Large intestine (tissue), 3 donors: ENCODE data around the gene TBCEL. TPM values are rescaled to one million over a fixed set of nuclear protein-coding genes. Genes with fewer than 3 reads are reported as not detected.
"Not testable (repeated sequence)": the region's sequence is repeated elsewhere in the genome, so short reads cannot be mapped to it uniquely, and the experiment has no call there.

Experiments used
- DNase-seq, 2 donors: peaks; one replicate each; pipeline versions ENCODE4 v3.0.0 to v3.0.0-alpha.2; 2013
- H3K27ac ChIP-seq: one replicate; pipeline ENCODE4 v1.5.1; 2013; ENCODE audit warnings: low read length
- H3K27me3 ChIP-seq: 2 replicates; pipeline ENCODE4 v1.6.1; 2013; ENCODE audit warnings: low read length; ENCODE audit not compliant: control insufficient read depth, insufficient read depth
- H3K36me3 ChIP-seq: 2 replicates; pipeline ENCODE4 v1.6.1; 2013; ENCODE audit warnings: low read length; ENCODE audit not compliant: control insufficient read depth, insufficient read depth
- H3K4me1 ChIP-seq: one replicate; pipeline ENCODE4 v1.6.1; 2013; ENCODE audit warnings: low read length; ENCODE audit not compliant: control insufficient read depth, insufficient read depth
- H3K4me3 ChIP-seq: one replicate; pipeline ENCODE4 v1.5.1; 2013; ENCODE audit warnings: low read length
- H3K9me3 ChIP-seq: one replicate; pipeline ENCODE4 v1.6.1; 2013; ENCODE audit warnings: mild to moderate bottlenecking, low read depth, low read length, moderate library complexity; ENCODE audit not compliant: control insufficient read depth
- WGBS: methylation state at CpG from one replicate; pipeline ENCODE4 v1.1.5; 2013; ENCODE audit warnings: low lambda C conversion rate; ENCODE audit not compliant: insufficient coverage; 5-methylcytosine and 5-hydroxymethylcytosine counted together
- polyA plus RNA-seq: library from polyadenylated mRNA; unstranded; fragments of 120-200 nt; gene quantifications from one replicate; pipeline ENCODE4 v1.2.1, GENCODE V29; 2013

Gene TBCEL
- polyA plus RNA-seq, 1 donor, result 15.4 TPM

DNA sequence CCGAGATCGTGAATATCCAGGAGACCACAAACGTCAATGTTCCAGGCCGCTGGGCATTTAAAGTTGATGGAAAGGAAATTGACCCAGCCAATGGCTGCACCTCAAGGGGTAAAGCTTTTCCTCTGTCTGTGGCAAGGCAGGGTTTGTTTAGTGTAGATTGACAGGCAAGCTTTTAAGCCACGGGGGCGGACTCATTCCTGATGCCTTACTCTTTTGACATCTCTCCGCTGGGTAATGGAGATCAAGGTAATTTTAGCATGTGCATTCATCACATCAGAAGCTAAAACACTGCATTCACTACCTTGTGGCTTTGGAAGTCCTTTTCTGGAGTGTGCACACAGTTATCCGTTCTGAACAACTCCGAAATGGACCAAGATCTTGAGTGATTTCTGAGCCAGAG lies 89.7 kb downstream of the TBCEL start:
- no peaks in the 10 kb centered on the region for H3K36me3 ChIP-seq
- DNase-seq, result no peak
- WGBS, result 100% methylated on average over 2 of the region's 9 CpGs

DNA sequence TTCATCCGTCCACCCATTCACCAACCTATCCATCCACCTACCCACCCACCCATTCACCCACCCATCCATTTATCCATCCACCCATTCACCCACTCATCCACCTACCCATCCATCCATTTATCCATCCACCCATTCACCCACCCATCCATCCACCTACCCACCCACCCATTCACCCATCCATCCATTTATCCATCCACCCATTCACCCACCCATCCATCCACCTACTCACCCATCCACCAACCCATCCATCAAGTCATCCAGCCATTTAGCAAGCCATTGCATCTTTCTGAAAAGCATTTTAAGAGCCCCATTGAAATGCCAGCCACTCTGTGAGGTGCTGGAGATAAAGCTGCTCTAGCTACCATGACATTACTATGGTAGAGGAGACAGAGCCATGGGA lies 91.1 kb downstream of the TBCEL start:
- DNase-seq, H3K9me3 ChIP-seq, H3K36me3 ChIP-seq, H3K27ac ChIP-seq, H3K27me3 ChIP-seq, H3K4me1 ChIP-seq, H3K4me3 ChIP-seq: not testable (repeated sequence)
- WGBS, result no CpG with 5 or more reads among the region's 1 CpG

More for the DNA sequence above, 89.7 kb downstream of the TBCEL start:
- Histone ChIP-seq H3K4me1 (no peaks in the 10 kb centered on the region), H3K4me3 (no peak overlapping the region), H3K9me3 (no peaks in the 10 kb centered on the region), H3K27ac (no peak overlapping the region), H3K27me3 (peaks cover 3% of the 10 kb centered on the region)

DNA sequence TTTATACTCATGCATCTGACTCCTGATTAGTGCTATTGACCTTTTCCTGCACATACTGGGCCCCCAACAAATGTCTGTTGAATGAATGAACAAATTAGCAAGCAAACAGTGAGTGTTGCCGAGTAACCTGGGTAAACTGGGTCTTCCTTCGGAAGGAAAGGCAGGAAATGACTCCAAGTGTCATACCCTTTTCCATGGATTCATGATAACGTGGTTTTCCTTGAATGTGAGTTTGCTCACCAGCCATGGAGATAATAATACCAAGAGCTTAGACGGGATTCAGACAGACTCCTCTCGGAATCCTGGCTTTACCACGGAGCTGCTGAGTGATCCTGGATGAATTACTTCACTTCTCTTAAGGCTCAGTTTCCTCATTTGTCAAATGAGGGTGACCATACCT lies 93.9 kb downstream of the TBCEL start:
- no peaks in the 10 kb centered on the region for H3K27me3 ChIP-seq
- 40% methylated on average over 1 of the region's 6 CpGs for WGBS
- no peaks in the 10 kb centered on the region for H3K4me1 ChIP-seq
- no peak for DNase-seq
- H3K4me3 ChIP-seq, result no peak overlapping the region
- H3K9me3 ChIP-seq, result peaks cover 3% of the 10 kb centered on the region
- no peaks in the 10 kb centered on the region for H3K36me3 ChIP-seq
- no peak overlapping the region for H3K27ac ChIP-seq

DNA sequence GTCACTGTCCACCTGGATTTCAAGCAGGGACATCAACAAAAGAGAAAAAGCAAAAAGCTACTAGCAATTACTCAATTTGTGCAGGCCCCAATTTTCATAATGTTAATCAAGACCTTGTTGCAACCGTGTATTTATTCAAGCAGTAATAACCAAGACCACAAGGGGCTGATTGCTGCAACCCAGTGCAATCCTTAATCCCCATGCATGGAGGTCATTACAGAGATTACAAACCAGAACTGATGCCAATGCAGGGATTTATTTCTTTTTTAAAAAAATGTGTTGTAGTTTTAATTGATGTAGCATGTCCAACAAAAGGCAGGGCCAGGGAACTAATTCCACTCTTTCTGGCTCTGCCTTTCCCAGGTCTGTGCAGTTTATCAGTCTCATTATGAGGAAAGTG lies 95.5 kb downstream of the TBCEL start:
- H3K27me3 ChIP-seq, result no peaks in the 10 kb centered on the region
- H3K27ac ChIP-seq, result no peak overlapping the region
- no peaks in the 10 kb centered on the region for H3K36me3 ChIP-seq
- H3K9me3 ChIP-seq, result peaks cover 3% of the 10 kb centered on the region
- no peak for DNase-seq
- no peaks in the 10 kb centered on the region for H3K4me1 ChIP-seq
- no peak overlapping the region for H3K4me3 ChIP-seq
- WGBS, result no CpG with 5 or more reads among the region's 1 CpG

DNA sequence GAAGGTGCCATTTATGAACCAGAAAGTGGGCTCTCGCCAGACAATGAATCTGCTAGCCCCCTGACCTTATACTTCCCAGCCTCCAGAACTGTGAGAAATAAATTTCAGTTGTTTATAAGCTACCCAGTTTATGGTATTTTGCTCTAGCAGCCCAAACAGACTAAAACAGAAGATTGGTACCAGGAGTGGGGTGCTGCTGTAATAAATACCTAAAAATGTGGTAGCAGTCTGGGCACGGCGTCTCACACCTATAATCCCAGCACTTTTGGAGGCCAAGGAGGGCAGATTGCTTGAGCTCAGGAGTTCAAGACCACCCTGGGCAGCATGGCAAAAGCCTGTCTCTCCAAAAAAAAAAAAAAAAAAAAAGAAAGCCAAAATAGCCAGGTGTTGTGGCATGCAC lies 98.4 kb downstream of the TBCEL start:
- WGBS, result no CpG with 5 or more reads among the region's 3 CpGs

DNA sequence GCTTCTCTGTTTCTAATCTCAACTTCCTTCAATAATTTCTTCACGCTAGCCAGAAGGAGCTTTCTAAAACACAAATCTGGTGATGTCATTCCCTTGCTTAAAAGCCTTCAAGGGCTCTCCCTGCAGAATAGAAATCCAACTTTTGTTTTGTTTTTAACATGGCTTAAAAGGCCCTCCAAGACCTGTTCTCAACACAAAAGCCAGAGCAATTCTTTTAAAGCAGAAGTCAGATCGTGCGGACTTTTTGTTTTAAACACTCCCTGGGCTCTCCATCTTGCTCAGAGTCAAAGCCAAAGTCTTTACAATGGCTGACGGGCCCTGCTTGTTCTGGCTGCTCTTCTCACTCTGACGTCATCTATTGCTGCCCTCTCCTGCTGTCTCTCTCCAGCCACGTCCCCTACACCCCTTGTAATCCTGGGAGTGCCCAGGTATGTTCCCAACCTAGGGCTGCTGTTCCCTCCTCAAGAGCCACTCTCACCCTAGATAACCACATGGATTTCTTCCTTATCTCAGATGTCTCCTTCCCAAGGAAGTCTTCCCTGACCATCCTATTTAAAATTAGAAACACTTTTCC lies 99.7 kb downstream of the TBCEL start:
- Histone ChIP-seq H3K4me1 (no peaks in the 10 kb centered on the region), H3K27ac (no peak overlapping the region), H3K27me3 (no peaks in the 10 kb centered on the region), H3K4me3 (no peak overlapping the region), H3K36me3 (no peaks in the 10 kb centered on the region), H3K9me3 (peaks cover 3% of the 10 kb centered on the region)
- 100% methylated on average over 1 of the region's 6 CpGs for WGBS
- DNase-seq, result no peak

More for the DNA sequence above, 98.4 kb downstream of the TBCEL start:
- Histone ChIP-seq H3K27ac (no peak overlapping the region), H3K9me3 (peaks cover 3% of the 10 kb centered on the region), H3K4me1 (no peaks in the 10 kb centered on the region), H3K36me3 (no peaks in the 10 kb centered on the region), H3K4me3 (no peak overlapping the region), H3K27me3 (no peaks in the 10 kb centered on the region)
- DNase-seq, result no peak

DNA sequence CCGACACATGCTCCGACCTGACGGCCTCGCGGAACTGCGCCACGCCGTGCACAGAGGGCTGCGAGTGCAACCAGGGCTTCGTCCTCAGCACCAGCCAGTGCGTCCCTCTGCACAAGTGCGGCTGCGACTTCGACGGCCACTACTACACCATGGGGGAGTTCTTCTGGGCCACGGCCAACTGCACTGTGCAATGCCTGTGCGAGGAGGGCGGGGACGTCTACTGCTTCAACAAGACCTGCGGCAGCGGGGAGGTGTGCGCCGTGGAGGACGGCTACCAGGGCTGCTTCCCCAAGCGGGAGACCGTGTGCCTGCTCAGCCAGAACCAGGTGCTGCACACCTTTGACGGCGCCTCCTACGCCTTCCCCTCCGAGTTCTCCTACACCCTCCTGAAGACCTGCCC lies 103.9 kb downstream of the TBCEL start:
- no peaks in the 10 kb centered on the region for H3K36me3 ChIP-seq
- no peaks in the 10 kb centered on the region for H3K4me1 ChIP-seq
- H3K27me3 ChIP-seq, result no peaks in the 10 kb centered on the region
- WGBS, result no CpG with 5 or more reads among the region's 30 CpGs
- DNase-seq, result no peak
- no peak overlapping the region for H3K27ac ChIP-seq
- no peak overlapping the region for H3K4me3 ChIP-seq
- no peaks in the 10 kb centered on the region for H3K9me3 ChIP-seq

DNA sequence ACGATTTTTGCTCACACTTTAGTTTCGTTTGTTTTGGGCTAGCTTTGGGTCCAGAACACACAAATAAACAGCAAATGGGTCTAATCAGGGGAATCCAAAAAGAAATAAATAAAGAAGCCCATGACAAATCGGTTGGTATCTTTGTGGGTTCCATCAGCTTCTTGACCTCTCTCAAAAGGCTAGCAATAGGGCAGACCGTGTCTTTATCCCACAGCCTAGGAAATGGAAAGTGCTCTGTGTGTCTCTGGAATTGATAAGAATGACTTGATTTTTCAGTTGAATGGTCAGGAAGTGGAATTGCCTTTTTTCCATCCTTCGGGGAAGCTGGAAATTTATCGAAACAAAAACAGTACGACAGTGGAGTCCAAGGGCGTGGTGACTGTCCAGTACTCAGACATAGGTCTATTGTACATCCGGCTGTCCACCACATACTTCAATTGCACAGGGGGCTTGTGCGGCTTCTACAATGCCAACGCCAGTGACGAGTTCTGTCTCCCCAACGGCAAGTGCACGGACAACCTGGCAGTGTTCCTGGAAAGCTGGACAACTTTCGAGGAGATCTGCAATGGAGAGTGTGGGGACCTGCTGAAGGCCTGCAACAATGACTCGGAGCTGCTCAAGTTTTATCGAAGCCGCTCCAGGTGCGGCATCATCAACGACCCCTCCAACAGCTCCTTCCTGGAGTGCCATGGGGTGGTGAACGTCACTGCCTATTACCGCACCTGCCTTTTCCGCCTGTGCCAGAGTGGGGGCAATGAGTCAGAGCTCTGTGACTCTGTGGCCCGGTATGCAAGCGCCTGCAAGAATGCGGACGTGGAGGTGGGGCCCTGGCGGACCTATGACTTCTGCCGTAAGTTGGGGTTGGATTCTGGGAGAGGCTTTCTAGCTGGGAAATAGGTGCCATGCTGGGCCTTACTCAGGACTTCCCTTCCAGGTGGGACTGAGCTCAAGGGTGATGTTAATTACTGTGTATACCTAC lies 105.7 kb downstream of the TBCEL start:
- H3K4me3 ChIP-seq, result no peak overlapping the region
- no peaks in the 10 kb centered on the region for H3K9me3 ChIP-seq
- 93% methylated on average over 3 of the region's 29 CpGs for WGBS
- no peak overlapping the region for H3K27ac ChIP-seq
- H3K4me1 ChIP-seq, result no peaks in the 10 kb centered on the region
- no peaks in the 10 kb centered on the region for H3K36me3 ChIP-seq
- H3K27me3 ChIP-seq, result no peaks in the 10 kb centered on the region
- no peak for DNase-seq

DNA sequence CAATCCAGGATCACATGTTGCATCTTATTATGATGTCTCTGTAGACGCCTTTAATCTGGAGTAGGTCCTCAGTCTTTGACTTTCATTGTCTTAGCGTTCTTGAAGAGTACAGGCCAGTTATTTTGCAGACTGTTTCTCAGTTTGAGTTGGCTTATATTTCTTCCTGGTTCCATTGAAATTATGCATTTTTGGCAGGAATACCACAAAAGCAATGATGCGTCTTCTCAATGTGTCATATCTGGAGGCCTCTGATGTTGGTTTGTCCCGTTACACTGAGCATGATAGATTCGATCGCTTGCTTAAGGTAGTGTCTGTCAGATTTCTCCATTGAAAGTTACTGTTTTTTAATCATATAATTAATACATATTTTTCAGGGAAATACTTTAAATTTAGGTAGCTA lies 107.8 kb downstream of the TBCEL start:
- WGBS, result no CpG with 5 or more reads among the region's 6 CpGs

DNA sequence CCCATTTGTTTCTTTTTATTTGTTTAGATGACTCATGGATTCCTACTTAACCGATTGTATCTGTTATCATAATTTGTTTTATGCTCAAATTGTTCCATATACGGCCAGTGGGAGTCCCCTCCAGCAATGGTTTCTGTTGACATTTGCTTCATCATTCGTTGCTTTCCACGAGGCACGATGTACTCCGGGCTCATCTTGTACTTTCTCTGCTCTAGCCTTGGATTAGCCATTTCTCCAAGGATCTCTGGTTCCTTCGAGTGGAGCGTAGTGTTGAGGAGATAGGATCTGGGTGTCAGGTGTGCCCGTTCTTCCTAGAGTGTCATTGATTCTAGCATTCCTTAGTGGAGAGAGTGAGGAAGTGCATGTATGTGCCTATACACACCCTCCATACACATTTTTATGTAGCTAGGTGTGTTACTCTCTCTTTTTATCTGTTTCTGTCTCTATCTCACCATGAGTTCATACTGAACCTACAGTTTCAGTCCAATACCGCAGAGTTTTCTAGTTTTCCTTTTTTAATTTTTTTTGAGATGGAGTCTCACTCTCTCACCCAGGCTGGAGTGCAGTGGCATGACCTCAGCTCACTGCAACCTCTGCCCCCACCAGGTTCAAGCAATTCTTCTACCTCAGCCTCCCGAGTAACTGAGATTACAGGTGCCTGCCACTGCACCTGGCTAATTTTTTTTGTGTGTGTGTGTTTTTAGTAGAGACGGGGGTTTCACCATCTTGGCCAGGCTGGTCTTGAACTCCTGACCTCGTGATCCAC lies 108.5 kb downstream of the TBCEL start:
- H3K27ac ChIP-seq, result no peak overlapping the region
- H3K4me1 ChIP-seq, result no peaks in the 10 kb centered on the region
- no peak overlapping the region for H3K4me3 ChIP-seq
- H3K27me3 ChIP-seq, result no peaks in the 10 kb centered on the region
- WGBS, result 75% methylated on average over 2 of the region's 13 CpGs
- no peaks in the 10 kb centered on the region for H3K9me3 ChIP-seq
- DNase-seq, result no peak
- H3K36me3 ChIP-seq, result no peaks in the 10 kb centered on the region

More for the DNA sequence above, 107.8 kb downstream of the TBCEL start:
- Histone ChIP-seq H3K36me3 (no peaks in the 10 kb centered on the region), H3K4me1 (no peaks in the 10 kb centered on the region), H3K9me3 (no peaks in the 10 kb centered on the region), H3K4me3 (no peak overlapping the region), H3K27ac (no peak overlapping the region), H3K27me3 (no peaks in the 10 kb centered on the region)
- DNase-seq, result no peak
